NCI-H446 treated with DMSO at 0.1 percent for 48 hours (cell line): ENCODE data around the gene FST.
A peak's percentile ranks its signal among the peaks of the same experiment; 100 is the strongest.

Experiments
- DNase-seq: peaks from one replicate; lab custom pipeline; 2025; lab: John Stamatoyannopoulos, UW

The FST gene

GRCh38 chr5:53473633-53474032, 6.8 kb upstream of the FST start:
- no peak for DNase-seq

- DNase-seq = no peak
Measured at GRCh38 chr5:53475320-53475719, 5.1 kb upstream of the FST start.

DNA sequence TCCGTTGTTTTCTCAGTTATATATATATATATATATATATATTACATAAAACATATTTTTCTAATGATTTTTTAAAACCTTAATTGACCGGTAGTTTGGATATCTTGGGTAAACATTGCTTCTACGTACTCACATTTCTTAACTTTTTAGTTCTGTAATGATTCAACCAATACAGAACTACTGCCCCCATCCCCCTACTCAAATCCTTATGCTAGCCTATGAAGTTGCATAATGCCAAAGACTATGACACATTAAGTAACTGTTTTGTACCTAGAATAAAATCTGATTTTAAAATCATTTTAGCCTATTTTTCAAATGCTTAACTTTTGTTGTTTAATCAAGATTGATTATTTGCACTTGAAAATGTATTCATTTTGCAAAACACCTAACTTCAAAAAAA, 4.4 kb upstream of the FST start:
- DNase-seq = no peak

GRCh38 chr5:53476531-53477480, 3.6 kb upstream of the FST start:
- DNase-seq = no peak

GRCh38 chr5:53478411-53479044, 1.9 kb upstream of the FST start:
- peak; percentile 66 for DNase-seq

GRCh38 chr5:53479045-53479589, 1.3 kb upstream of the FST start:
- DNase-seq = no peak

GRCh38 chr5:53479590-53480415, 626 bp upstream of the FST start:
- DNase-seq = peak; percentile 3

- no peak for DNase-seq
Measured at GRCh38 chr5:53481159-53481886, 894 bp downstream of the FST start.

- no peak for DNase-seq
Measured at GRCh38 chr5:53481887-53482716, 1.7 kb downstream of the FST start.

- no peak for DNase-seq
Measured at GRCh38 chr5:53482717-53483638, 2.5 kb downstream of the FST start.

DNA sequence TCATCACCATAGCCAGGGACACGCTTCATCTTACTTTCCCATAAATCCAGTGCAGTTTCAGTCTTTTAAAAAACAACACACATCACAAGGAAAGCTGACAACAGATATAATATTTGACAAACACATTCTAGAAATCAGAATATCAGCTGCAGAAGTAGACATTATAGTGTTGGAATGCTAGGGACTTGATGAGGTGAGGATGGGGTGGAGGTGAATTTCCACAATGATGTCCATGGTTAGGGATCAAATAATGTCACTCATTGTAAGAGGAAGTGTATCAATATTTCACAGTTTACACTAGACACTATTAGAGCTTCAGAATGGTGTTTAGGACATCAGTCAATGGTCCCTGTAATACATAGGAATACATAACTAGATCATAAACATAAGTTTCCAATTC, 7.0 kb downstream of the FST start:
- DNase-seq = no peak

DNA sequence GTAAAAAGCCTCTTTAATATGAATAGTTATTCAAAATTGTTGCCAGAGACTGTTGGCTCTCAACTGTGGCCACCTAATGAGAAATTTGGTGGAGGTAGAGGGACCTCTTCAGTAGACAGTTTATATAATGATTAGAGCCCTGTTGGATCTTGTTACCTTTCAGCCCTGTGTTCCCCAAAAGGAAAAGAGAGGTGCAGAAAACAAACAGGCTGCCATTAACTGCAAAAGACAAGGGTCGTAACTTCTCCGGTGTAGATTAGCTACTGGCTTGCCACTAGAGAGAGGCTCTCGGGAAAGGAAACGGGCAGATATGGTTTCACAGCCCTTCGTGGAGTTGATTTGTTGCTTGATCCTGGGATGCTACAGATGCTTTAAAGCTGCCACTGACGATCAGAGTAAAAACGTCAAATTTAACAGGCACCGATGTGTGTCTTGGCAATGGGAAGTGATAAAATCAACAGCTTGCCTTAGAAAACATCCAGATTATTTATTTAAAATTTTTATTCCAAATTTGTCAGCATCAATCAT, 7.8 kb downstream of the FST start:
- DNase-seq = no peak

- DNase-seq = peak; percentile 47
Measured at GRCh38 chr5:53490747-53491146, 10.3 kb downstream of the FST start.

- no peak for DNase-seq
Measured at GRCh38 chr5:53501054-53501453, 20.6 kb downstream of the FST start.

DNA sequence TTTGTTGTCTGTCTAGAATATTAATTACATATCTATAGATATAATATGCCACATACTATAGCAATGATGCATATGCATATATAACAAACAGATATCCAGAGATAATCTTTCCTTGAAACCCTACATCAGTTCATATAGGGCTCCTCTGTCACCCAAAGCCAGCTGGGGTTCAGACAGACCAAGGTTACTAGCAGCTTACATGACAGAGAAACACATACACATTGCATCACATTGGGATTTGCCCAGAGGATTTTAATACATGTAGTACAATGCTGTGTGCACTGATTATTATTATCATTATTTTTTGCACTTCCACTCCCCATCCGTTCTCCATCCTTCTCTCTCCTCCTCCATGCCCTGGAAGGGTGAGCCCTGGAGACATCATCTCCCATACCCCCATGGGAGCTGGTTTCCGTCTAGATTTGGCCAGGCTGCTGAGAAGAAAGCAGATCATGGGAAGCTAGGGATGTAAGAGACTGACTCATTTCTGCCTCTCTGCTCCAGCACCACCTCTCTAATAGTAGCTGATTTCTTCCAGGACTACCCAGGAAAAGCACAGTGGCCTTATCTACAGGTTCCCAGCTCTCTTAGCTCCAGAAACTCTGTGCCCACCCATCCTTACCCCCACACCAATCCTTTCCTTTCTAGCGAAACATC, 23.3 kb downstream of the FST start:
- DNase-seq = no peak

DNA sequence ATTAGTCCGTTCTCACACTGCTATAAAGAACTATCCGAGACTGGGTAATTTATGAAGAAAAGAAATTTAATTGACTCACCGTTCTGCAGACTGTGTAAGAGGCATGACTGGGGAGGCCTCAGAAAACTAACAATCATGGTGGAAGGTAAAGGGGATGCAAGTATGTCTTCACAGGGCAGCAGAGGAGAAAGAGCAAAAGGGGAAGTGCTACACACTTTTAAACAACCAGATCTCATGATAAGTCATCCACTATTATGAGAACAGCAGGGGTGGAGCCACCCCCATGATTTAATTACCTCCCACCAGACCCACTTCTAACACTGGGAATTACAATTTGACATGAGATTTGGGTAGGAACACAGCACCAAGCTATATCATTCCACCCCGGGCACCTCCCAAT, 26.6 kb downstream of the FST start:
- DNase-seq = no peak

DNA sequence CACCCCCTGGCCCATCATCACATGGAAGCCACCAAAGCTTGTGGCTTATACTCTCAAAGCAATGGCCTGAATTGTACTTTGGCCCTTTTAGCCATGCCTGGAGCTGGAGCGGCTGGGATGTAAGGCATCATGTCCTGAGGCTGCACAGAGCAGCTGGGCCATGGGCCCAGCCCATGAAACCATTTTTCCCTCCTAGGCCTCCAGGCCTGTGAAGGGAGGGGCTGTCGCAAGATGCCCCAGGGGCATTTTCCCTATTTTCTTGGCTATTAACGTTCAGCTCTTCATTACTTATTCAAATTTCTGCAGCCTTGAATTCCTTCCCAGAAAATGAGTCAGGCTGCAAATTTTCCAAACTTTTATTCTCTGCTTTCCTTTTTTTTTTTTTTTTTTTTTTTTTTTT, 27.7 kb downstream of the FST start:
- no peak for DNase-seq

- DNase-seq = no peak
Measured at GRCh38 chr5:53512539-53512938, 32.1 kb downstream of the FST start.

GRCh38 chr5:53515988-53516387, 35.6 kb downstream of the FST start:
- no peak for DNase-seq
